Keratinocyte (primary cell): ENCODE data around the gene OR2C3. TPM values are rescaled to one million over a fixed set of nuclear protein-coding genes. Genes with fewer than 3 reads are reported as not detected.

ENCODE experiments used
- DNase-seq: peaks from one replicate; pipeline ENCODE4 v3.0.0-alpha.2; 2011; ENCODE audit warnings: low read depth, missing footprints, low spot score
- FAIRE-seq: peaks from 2 replicates; lab custom pipeline; 2011; peaks lifted over from hg19 to GRCh38; lab: Jason Lieb, UNC
- H2AFZ ChIP-seq: 2 replicates; pipeline ENCODE4 v1.6.0; 2012; ENCODE audit warnings: low read length, control low read depth, inconsistent platforms; ENCODE audit not compliant: control insufficient read depth
- H3K27ac ChIP-seq: 2 replicates; pipeline ENCODE4 v1.5.1; 2011; ENCODE audit warnings: low read length; ENCODE audit not compliant: control insufficient read depth, insufficient read depth
- H3K27me3 ChIP-seq: 3 replicates; pipeline ENCODE4 v1.6.0; 2011; ENCODE audit warnings: low read length; ENCODE audit not compliant: control insufficient read depth, insufficient read depth; ENCODE audit errors: extremely low read depth
- H3K36me3 ChIP-seq, 2 experiments: 2 replicates in 1 of 2; 3 replicates in 1 of 2; pipeline ENCODE4 v1.5.1; 2011; ENCODE audit warnings: low read length in 2 of 2, mild to moderate bottlenecking in 1 of 2; ENCODE audit not compliant: control insufficient read depth in 2 of 2, insufficient read depth in 2 of 2; ENCODE audit errors: extremely low read depth in 1 of 2
- H3K4me1 ChIP-seq: 3 replicates; pipeline ENCODE4 v1.5.1; 2011; ENCODE audit warnings: low read length; ENCODE audit not compliant: control insufficient read depth, insufficient read depth; ENCODE audit errors: extremely low read depth
- H3K4me2 ChIP-seq: 3 replicates; pipeline ENCODE4 v1.6.0; 2011; ENCODE audit warnings: low read depth, low read length; ENCODE audit not compliant: control insufficient read depth, insufficient read depth; ENCODE audit errors: extremely low read depth
- H3K4me3 ChIP-seq, 3 experiments: fragments of 200-600 bp in 1 of 3; sonication (generic) in 1 of 3; 2 replicates in 2 of 3; 3 replicates in 1 of 3; pipeline ENCODE4 v1.5.1; 2011 to 2016; ENCODE audit warnings: low read length in 3 of 3, mild to moderate bottlenecking in 3 of 3, control low read depth in 2 of 3, inconsistent platforms in 1 of 3, low read depth in 1 of 3, mixed read lengths in 1 of 3, mixed run types in 1 of 3, moderate library complexity in 1 of 3; ENCODE audit not compliant: control insufficient read depth in 2 of 3, insufficient read depth in 2 of 3; ENCODE audit errors: extremely low read depth in 1 of 3
- H3K79me2 ChIP-seq: 2 replicates; pipeline ENCODE4 v1.6.0; 2012; ENCODE audit warnings: low read length; ENCODE audit not compliant: control insufficient read depth, insufficient read depth
- H3K9ac ChIP-seq: 3 replicates; pipeline ENCODE4 v1.6.0; 2011; ENCODE audit warnings: low read length; ENCODE audit not compliant: control insufficient read depth, insufficient read depth; ENCODE audit errors: extremely low read depth
- H3K9me1 ChIP-seq: 3 replicates; pipeline ENCODE4 v1.6.0; 2011; ENCODE audit warnings: low read length; ENCODE audit not compliant: control insufficient read depth, insufficient read depth; ENCODE audit errors: extremely low read depth
- H3K9me3 ChIP-seq: 2 replicates; pipeline ENCODE4 v1.5.1; 2012; ENCODE audit warnings: low read depth, low read length; ENCODE audit not compliant: control insufficient read depth
- H4K20me1 ChIP-seq: 3 replicates; pipeline ENCODE4 v1.6.0; 2011; ENCODE audit warnings: low read length; ENCODE audit not compliant: control insufficient read depth, insufficient read depth; ENCODE audit errors: extremely low read depth
- EZH2 ChIP-seq: IDR thresholded peaks from one replicate; pipeline ENCODE4 v1.6.1; 2012; ENCODE audit warnings: inconsistent platforms, mild to moderate bottlenecking, low read length, moderate library complexity
- dilution Hi-C: fragments of 300-500 bp; cut with MboI; formaldehyde crosslinking; loops from one replicate; pipeline ENCODE4 v1.7.0; 2020; ENCODE audit warnings: low sequenced_read_pairs; ENCODE audit not compliant: extremely low pct_ligation_motif_present
- polyA plus RNA-seq, 5 experiments: library from polyadenylated mRNA; depleted of rRNA in 3 of 5; stranded (reverse) in 3 of 5; stranded (forward) in 1 of 5; unstranded in 1 of 5; fragments of >200 nt; gene quantifications; 1 replicate in 1 of 5; 2 replicates in 3 of 5; 3 replicates in 1 of 5; pipeline versions ENCODE4 v1.2.1 to v1.2.3, GENCODE V29; 2011 to 2012; ENCODE audit warnings: missing spikeins in 2 of 5, low read depth in 1 of 5, low replicate concordance in 1 of 5
- TF ChIP-seq, protein P1 (sequence below), 3 experiments: IDR thresholded peaks in 1 of 3; conservative IDR thresholded peaks in 1 of 3; optimal IDR thresholded peaks in 1 of 3; 2 replicates in 2 of 3; 3 replicates in 1 of 3; pipeline versions ENCODE3 to v1.5.1; 2011; ENCODE audit warnings: low read length in 3 of 3, mild to moderate bottlenecking in 3 of 3, moderate library complexity in 2 of 3, control low read depth in 1 of 3, inconsistent platforms in 1 of 3; ENCODE audit not compliant: insufficient read depth in 2 of 3; ENCODE audit errors: extremely low read depth in 1 of 3

OR2C3 gene
- polyA plus RNA-seq, 1 donor (not counting 4 experiments of a cell fraction or from before 2014, with no cell fraction given), result not detected

DNA sequence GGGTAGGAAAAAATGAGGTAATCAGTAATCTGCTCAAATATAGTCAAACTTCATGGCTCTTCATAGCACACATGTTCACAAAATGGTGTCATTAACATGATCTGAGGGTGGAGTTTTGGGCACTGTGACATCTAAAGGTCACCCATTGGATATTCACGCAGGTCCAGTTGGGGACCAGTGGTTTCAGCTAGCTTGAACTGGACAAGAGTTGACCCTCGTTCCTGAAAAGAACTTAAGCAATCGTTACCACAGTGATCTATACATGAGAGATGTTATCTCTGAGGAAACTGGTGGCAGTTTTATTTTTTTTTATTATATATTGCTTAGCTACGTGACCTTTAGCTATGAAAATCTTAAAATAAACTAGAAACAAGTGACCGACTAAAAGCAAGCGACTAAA lies 3.0 kb upstream of the OR2C3 start:
- Histone ChIP-seq H3K9me3 (no peaks in the 10 kb centered on the region), H3K4me3 (no peak overlapping the region), H3K4me2 (no peak overlapping the region), H3K27me3 (no peaks in the 10 kb centered on the region), H3K4me1 (no peaks in the 10 kb centered on the region), H3K9me1 (no peaks in the 10 kb centered on the region), H4K20me1 (no peaks in the 10 kb centered on the region), H2AFZ (no peak overlapping the region), H3K27ac (no peak overlapping the region), H3K79me2 (no peaks in the 10 kb centered on the region), H3K36me3 (no peaks in the 10 kb centered on the region), H3K9ac (no peak overlapping the region)
- no peak for TF ChIP-seq EZH2
- TF ChIP-seq, protein P1, sequence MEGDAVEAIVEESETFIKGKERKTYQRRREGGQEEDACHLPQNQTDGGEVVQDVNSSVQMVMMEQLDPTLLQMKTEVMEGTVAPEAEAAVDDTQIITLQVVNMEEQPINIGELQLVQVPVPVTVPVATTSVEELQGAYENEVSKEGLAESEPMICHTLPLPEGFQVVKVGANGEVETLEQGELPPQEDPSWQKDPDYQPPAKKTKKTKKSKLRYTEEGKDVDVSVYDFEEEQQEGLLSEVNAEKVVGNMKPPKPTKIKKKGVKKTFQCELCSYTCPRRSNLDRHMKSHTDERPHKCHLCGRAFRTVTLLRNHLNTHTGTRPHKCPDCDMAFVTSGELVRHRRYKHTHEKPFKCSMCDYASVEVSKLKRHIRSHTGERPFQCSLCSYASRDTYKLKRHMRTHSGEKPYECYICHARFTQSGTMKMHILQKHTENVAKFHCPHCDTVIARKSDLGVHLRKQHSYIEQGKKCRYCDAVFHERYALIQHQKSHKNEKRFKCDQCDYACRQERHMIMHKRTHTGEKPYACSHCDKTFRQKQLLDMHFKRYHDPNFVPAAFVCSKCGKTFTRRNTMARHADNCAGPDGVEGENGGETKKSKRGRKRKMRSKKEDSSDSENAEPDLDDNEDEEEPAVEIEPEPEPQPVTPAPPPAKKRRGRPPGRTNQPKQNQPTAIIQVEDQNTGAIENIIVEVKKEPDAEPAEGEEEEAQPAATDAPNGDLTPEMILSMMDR (optimal IDR thresholded peaks at IDR 0.05 in 1 of 3, IDR thresholded peaks at IDR 0.05 in 1 of 3, conservative IDR thresholded peaks at IDR 0.05 in 1 of 3; ENCODE audit: extremely low read depth in 1 of 3, insufficient read depth in 2 of 3, low read length in 3 of 3), result no peak
- FAIRE-seq (no peak), DNase-seq (no peak)
- dilution Hi-C loops, result no loop called here

DNA sequence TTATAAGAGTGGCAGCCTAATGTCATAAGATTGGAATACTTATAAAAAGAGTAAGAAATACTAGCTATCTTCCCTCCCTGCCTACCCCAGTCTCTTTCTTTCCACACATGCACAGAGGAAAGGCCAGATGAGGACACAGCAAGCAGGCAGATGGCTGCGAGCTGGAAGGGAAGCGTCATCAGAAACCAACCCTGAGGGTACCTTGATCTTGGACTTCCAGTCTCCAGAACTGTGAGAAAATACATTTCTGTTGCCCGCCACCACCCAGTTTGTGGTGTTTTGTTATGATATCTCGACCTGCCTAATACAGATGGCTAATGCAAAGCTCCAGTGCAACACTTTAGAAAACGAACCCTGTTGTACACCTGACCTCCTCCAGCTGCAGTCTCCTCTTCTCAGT lies 2.3 kb upstream of the OR2C3 start:
- Histone ChIP-seq H3K9me1 (no peaks in the 10 kb centered on the region), H3K27ac (no peak overlapping the region), H3K9ac (no peak overlapping the region), H3K9me3 (no peaks in the 10 kb centered on the region), H3K79me2 (no peaks in the 10 kb centered on the region), H4K20me1 (no peaks in the 10 kb centered on the region), H3K36me3 (no peaks in the 10 kb centered on the region), H3K4me1 (no peaks in the 10 kb centered on the region), H3K27me3 (no peaks in the 10 kb centered on the region), H2AFZ (no peak overlapping the region), H3K4me3 (no peak overlapping the region), H3K4me2 (no peak overlapping the region)
- FAIRE-seq (no peak), DNase-seq (no peak)
- TF ChIP-seq, protein P1 (optimal IDR thresholded peaks at IDR 0.05 in 1 of 3, IDR thresholded peaks at IDR 0.05 in 1 of 3, conservative IDR thresholded peaks at IDR 0.05 in 1 of 3; ENCODE audit: extremely low read depth in 1 of 3, insufficient read depth in 2 of 3, low read length in 3 of 3), result no peak
- TF ChIP-seq EZH2, result no peak
- dilution Hi-C loops, result no loop called here
